GM18867 (cell line): ENCODE data around the gene MEIOB.
"Not testable (repeated sequence)": the region's sequence is repeated elsewhere in the genome, so short reads cannot be mapped to it uniquely, and the experiment has no call there.

ENCODE experiments used
- ATAC-seq: cut with Tn5 transposase; IDR thresholded peaks from one replicate; pipeline ENCODE4 v1.9.1; 2021; ENCODE audit warnings: mild to moderate bottlenecking, moderate library complexity; ENCODE audit not compliant: unreplicated experiment

Gene MEIOB

GRCh38 chr16:1907226-1907860, 35.4 kb upstream of the MEIOB start:
- ATAC-seq: no peak

- no peak for ATAC-seq
Observed at GRCh38 chr16:1906846-1907165, 34.8 kb upstream of the MEIOB start.

- no peak for ATAC-seq
Observed at GRCh38 chr16:1906055-1906845, 34.3 kb upstream of the MEIOB start.

GRCh38 chr16:1903845-1904840, 32.2 kb upstream of the MEIOB start:
- no peak for ATAC-seq

GRCh38 chr16:1903220-1903574, 31.2 kb upstream of the MEIOB start:
- ATAC-seq: no peak

- ATAC-seq: no peak
Observed at GRCh38 chr16:1902547-1903219, 30.7 kb upstream of the MEIOB start.

GRCh38 chr16:1900452-1900774, 28.4 kb upstream of the MEIOB start:
- ATAC-seq: no peak

- ATAC-seq: no peak
Observed at GRCh38 chr16:1899641-1900451, 27.9 kb upstream of the MEIOB start.

GRCh38 chr16:1897692-1898091, 25.7 kb upstream of the MEIOB start:
- ATAC-seq: not testable (repeated sequence)

- ATAC-seq: no peak
Observed at GRCh38 chr16:1895949-1896675, 24.1 kb upstream of the MEIOB start.

- ATAC-seq: no peak
Observed at GRCh38 chr16:1895068-1895467, 23.1 kb upstream of the MEIOB start.

GRCh38 chr16:1890708-1891050, 18.7 kb upstream of the MEIOB start:
- no peak for ATAC-seq

- no peak for ATAC-seq
Observed at GRCh38 chr16:1890024-1890707, 18.2 kb upstream of the MEIOB start.

- no peak for ATAC-seq
Observed at GRCh38 chr16:1887711-1888354, 15.9 kb upstream of the MEIOB start.

GRCh38 chr16:1884889-1885288, 12.9 kb upstream of the MEIOB start:
- ATAC-seq: no peak

- ATAC-seq: no peak
Observed at GRCh38 chr16:1884155-1884760, 12.3 kb upstream of the MEIOB start.

- ATAC-seq: not testable (repeated sequence)
Observed at GRCh38 chr16:1881172-1881571, 9.2 kb upstream of the MEIOB start.

GRCh38 chr16:1879477-1879876, 7.5 kb upstream of the MEIOB start:
- no peak for ATAC-seq
